Frontal cortex (tissue), 4 donors: ENCODE measurements around the gene ABAT. TPM values are rescaled to one million over a fixed set of nuclear protein-coding genes. Genes with fewer than 3 reads are reported as not detected.
"Not testable (repeated sequence)": the region's sequence is repeated elsewhere in the genome, so short reads cannot be mapped to it uniquely, and the experiment has no call there.

ENCODE experiments used
- DNase-seq, 2 donors: peaks; one replicate each; pipeline ENCODE4 v3.0.0; 2012; ENCODE audit warnings: low spot score in 2 of 2
- FAIRE-seq: peaks from 2 replicates; lab custom pipeline; 2012; peaks lifted over from hg19 to GRCh38; lab: Jason Lieb, UNC
- total RNA-seq: library from RNA; depleted of rRNA; stranded (reverse); fragments of >200 nt; gene quantifications from one replicate; pipeline ENCODE4 v1.2.3, GENCODE V29; 2014
- donor health status: control.
- donor health status: control.
- donor health status: control.

ABAT gene
- total RNA-seq, 1 donor from 2014 or later: 110 TPM

DNA sequence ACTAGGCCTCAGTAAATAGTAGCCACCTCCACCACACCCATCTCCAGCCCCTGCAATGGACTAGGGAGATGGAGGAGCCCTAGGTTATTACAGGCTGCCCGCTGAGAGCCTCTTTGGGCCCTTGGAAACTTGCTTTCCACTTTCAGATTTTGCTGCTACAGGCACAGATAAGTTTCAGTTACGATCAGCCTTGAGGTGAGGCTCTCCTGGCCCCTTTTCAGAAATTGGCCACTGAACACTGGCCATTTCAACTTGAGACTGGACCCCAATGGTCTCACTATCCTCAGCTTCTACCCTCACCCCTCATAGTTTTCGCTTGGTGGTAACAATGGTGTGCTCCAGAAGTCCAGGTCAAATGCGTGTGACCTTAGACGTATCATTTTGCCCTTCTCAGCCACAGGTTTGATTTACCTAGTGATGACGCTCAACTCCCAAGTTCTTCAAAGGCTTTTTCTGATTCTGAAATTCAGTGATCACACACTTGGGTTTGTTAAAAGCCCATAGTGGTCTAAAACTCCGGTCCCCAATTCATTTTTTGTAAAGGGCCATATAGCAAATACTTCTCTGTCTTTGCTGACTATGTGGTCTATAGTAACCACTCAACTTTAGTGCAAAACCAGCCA, 124.2 kb downstream of the ABAT start:
- DNase-seq (no peak), FAIRE-seq (no peak)

DNA sequence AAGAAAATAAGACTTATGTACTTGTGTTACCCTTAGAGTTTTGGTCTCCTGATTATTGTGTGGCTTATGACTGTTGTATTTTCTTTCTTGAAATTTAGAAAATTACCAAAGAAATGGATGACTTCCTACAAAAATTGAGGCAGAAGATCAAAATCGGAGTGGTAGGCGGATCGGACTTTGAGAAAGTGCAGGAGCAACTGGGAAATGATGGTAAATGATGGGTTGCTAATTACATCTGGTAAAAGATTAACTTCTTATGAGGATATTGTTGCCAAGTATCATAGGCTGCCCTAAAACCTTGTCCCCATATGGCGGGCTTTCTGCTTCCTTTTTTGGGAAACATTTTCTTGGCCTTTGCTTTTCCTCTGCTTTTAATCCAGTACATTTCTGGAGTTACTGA, 127.3 kb downstream of the ABAT start:
- FAIRE-seq: no peak
- no peak for DNase-seq

DNA sequence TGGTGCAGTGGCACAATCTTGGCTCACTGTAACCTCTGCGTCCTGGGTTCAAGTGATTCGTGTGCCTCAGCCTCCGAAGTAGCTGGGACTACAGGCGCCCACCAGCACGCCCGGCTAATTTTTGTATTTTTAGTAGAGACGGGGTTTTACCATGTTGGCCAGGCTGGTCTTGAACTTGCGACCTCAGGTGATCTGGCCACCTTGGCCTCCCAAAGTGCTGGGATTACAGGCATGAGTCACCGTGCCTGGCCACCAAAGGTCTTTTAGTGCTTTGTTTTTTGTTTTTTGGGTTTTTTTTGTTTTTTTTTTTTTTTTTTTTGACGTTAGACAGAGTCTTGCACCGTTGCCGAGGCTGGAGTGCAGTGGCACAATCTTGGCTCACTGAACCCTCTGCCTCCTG, 129.3 kb downstream of the ABAT start:
- not testable (repeated sequence) for FAIRE-seq, DNase-seq

DNA sequence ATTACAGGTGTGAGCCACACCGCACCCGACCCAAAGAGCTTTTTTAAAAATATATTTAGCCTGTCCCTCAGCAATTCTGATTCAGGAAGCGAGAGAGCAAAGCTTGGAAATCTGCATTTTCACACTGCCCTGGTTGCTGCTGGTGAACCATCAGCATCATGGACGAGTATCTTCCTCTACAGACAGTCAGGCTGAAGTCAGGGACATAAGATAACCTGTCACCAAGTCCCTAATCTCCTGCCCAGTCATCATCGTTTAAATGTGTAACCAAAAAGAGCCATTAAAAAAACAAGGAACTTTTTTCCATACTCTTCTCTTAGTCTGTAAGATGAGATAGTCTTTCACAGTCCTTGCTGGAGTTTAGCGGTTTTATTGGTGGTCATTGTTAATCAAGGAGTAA, 129.9 kb downstream of the ABAT start:
- FAIRE-seq (no peak), DNase-seq (no peak)

DNA sequence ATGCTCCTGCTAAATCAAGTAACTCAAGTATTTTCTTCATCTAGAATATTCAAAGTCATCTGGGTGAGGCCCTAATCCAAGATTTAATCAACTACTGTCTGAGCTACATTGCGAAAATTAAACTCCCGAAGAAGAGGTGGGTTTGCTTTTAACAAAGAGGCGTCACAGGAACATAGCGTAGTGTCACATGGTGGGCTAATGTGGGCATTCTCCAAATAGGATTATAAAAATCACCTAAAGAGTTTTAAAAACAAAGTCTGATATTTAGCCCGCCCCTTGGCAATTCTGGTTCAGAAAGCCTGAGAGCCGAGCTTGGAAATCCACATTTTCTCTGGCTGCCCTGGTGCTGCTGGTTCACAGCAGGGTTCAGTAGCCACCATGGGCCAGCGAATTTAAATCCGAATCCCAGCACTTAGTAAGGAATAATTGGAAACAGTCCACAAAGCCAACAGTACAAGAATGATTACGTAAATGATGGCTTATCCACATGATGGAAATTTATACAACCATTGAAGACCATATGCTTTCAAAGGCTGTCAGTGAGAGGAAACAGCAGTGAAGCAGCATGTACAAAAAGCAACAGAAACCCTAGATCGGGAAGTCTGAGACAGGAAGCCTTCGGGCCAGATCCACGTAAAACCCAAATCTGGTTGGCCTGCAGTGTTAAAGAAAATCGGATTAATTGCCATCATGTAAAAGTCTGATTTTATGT, 132.0 kb downstream of the ABAT start:
- DNase-seq: no peak
- no peak for FAIRE-seq

DNA sequence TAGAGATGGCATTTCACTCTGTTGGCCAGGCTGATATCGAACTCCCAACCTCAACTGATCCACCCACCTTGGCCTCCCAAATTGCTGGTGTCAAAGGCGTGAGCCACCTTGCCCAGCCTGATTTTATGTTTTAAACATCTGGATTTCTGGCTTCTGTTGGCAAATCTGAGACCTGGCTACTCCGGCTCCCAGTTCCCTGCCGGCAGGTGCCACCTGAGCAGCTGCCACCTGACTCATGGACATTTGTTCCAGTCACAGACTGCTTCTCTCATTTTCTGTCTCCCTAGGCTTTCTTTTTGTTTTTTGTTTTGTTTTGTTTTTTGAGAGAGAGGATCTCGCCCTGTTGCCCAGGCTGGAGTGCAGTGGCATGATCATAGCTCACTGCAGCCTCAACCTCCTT, 132.8 kb downstream of the ABAT start:
- no peak for FAIRE-seq
- DNase-seq: no peak

DNA sequence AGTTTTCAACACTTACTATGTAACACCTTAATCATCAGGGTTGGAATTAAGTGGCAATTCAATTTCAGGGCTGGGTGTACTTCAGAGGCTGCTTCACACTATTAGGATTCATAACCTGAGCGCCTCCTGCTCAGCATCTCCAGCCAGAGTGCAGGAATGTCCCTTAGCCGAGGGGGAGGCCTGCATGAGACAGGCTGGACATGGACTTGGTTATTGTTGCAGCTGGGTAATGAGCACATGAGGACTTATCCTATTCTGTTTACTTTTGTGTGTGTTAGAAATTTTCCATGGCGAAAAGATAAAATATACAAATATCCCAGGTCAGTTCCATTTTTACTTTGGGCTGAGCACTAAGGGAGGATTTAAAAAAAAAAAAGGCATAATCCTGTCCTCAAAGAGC, 133.6 kb downstream of the ABAT start:
- FAIRE-seq: no peak

DNA sequence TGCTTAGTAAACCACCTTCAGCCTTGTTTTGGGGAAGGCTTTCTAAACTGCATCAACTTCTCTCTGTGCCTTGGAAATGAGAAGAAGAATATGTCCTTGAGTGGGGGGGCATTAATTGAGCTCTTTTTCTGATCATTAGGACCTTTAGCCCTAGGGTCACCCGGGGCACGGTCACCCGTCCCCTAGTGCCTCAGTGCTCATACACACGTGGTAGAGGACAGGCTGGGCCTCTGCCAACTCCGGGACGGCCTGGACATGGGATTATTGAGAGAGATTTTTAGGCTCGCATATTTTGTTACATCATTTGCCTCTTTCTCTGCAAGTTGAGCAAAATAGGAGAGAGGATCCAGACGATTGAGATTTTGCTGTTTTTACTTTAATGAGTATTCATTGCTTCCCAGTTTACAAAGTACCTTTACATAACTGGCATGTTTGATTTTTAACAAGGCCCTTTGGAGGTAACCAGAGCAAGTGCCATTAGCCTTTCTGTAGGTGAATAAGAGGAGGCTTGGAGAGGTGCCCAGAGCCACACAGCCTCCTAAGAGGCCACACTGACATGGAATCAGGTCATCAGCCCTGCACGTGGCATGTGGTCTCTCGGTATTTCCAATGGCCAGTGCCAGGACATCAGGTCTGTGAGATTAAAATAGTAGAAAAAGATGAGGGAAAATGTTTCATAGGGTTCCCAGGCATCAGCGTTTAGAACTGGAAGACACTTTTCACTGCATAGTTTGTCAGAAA, 134.4 kb downstream of the ABAT start:
- FAIRE-seq (no peak), DNase-seq (no peak)

More for the DNA sequence above, 133.6 kb downstream of the ABAT start:
- no peak for DNase-seq

DNA sequence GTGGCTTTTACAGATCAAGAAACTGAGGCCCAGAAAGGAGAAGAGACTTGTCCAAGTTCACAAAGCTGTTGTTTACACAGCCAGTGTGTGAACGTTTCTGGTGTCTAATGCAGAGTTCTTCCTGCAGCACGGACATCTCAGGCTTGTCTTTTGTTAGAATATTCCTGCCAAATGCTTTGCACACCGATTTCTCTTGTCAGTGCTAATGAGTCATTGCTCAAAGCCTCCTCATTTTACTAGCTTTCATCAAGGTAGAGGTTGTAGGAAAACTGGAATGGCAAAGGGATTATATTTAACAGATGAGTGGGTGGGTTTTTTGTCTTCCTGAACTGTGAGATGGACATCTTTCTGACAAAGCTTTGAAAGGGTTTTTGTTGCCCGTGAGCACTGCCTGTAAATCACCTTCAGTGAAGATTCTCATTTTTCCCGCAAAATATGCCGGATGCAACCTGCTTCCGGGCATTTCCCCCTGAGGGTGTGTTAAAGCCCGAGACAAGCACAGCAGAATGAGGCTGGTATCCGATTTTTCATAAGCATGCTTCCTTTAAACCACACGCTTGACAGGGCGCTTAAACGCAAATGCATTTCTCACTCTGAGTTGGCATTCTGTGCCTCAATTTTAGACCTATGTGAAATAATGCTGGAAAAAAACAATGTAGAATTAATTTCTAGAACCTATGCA, 137.9 kb downstream of the ABAT start:
- DNase-seq: no peak

DNA sequence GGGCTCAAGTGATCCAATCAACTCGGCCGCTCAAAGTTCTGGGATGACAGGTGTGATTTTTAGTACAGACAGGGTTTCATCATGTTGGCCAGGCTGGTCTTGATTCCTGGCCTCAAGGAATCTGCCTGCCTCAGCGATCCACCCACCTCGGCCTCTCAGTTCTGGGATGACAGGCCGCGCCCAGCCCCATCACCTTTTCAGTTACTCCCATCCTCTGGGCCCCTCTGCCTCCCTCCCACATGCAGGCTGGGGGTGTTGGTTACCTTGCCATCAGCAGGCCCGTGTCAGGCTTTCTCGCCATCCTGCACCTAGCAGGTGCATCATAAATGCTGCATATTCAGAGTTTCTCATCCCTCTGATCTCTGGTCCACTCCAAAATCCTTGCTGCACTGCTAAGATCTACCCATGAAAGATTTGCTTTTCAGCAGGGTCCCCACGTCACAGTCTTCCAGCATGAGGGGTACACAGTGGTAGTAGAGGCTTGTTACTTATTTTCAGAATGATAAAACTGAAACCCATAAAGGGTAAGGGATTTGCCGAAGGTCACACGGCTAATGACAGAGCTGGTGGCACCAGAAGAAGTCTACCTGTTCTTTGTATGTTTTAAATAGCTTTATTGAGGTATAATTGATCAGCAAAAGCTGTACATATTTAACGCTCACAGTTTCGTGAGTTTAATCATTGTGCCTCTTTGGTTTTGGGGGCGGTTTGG, 139.8 kb downstream of the ABAT start:
- DNase-seq (no peak), FAIRE-seq (no peak)

More for the DNA sequence above, 137.9 kb downstream of the ABAT start:
- FAIRE-seq: no peak

DNA sequence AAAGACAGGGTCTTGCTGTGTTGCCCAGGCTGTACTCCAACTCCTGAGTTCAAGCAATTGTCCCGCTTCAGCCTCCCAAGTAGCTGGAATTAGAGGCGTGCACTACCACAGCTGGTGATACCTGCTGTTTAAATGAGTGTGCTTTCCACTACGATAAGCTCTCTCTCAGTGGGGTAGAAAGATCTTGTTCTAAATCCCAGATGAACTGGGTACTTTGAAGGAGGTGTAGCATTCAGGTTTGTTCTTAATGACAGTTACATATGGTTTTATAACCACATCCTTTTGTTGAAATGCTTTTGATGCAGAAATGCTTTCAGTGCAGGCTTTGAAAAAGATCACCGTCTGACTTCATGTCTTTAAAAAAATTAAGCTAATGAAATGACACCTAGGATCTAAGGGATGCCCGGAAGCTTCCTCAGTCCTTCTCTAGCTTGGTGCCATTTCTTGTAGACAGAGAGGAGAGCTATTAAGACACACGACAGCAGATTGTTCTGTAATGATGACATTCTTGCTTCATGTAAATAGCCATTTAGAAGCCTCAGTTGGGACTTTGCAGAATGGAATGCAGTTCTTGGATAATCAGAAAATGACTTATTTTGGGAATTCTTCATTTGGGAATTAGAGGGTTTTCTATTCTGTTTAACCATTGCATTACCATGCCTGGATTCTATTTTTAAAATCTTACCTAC, 142.7 kb downstream of the ABAT start:
- FAIRE-seq (no peak), DNase-seq (no peak)

DNA sequence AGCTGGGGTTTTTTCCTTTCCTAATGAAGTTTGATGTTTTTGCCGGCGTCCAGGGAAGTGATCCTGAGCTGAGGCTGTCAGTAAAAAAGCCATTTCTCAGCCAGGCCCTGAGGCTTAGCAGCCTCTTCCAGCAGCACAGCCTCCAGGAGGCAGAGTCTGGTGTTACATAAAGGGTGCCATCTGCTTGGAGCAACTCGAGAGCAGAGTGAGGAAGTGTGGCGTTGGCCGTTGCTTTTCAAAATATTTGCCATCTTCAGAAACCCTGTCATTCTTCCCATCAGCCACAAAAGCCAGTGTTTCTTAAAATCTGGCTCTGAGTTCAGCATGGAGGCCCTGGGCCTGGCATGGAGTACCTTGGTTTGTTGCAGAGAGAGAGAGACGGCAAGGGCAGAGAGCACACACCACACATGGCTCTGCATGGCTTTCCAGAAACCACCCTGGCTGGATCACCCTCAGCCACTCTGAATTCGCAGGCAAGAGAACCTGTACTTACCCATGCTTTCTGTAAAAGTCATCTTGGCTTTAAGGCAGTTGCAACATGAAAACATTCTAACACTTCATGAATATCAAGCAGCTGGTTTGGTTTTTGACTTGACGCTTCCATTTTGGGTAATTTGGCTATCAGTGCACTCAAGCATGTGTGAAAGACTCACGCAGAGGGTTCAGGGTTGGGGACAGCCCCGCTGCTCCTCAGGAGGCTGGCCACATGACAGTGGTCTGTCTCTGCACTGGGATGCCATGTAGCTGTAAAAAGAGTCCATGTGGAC, 144.3 kb downstream of the ABAT start:
- DNase-seq (no peak), FAIRE-seq (no peak)

DNA sequence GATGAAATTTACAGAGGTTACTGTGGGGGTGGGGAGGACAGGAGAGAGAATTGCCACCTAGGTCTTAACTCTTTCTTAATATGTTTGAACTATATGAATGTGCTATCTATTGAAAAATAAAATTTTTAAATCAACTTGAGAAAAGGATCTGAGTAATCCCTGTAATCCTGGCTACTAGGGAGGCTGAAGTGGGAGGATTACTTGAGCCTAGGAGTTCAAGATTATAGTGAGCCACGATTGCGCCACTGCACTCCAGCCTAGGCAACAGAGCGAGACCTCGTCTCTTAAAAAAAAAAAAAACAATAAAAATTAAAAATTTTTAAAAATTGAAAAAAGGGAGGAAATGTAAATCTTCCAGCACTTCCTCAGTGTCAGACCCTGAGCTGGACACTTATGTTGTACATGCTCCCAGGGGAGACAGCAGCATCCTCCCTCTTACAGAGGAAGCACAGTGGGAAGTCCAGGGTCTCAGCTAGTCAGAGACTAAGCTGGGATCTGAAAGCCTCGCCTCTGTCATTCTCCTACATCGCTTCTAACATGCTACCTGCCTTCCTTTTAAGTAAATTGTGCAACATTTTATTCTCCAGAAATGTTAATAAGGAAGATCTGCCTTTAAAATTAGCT, 145.1 kb downstream of the ABAT start:
- no peak for FAIRE-seq
- no peak for DNase-seq

DNA sequence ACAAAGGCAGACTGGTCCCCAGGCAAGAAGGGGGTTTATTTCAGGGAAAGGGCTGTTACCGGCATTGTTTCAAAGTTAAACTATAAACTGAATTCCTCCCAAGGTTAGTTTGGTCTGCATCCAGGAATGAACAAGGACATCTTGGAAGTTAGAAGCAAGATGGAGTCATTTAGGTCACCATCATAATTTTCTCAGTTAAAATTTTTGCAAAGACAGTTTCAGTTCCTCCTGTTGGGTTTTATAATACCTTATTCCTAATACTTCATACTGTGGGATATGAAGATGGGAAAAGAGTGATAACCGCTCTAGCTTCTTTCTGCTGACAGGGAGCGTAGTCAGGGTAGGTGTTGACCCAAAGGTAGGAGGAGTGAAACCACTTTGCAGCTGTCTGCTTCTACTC, 148.0 kb downstream of the ABAT start:
- FAIRE-seq (no peak), DNase-seq (no peak)

DNA sequence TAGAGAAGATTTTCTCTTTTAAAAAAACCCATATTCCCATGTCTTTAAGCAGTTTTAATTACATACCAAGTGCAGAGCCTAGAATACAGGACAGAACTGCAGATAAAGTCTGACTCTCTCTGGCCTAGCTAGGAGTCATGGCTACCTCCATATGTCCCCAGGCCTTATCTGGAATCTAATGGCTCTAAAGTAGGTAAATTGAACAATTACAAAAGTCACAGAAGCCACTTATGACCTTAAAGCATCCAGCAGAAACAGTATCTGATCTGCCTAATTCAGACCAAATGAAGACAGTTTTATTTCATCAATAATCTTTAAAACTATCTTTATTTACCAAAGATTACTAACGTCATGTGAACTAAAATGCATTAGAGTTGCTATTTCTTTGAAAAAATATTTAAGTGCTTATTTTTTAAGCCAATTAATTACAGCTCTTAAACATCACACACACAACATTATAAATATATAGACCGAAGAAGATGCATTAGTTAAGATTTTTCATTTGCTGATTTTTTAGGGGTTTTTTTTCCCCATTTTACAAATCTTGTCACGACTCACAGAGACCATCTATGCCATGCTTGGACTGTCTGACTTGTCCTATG, 152.0 kb downstream of the ABAT start:
- FAIRE-seq (no peak), DNase-seq (no peak)

DNA sequence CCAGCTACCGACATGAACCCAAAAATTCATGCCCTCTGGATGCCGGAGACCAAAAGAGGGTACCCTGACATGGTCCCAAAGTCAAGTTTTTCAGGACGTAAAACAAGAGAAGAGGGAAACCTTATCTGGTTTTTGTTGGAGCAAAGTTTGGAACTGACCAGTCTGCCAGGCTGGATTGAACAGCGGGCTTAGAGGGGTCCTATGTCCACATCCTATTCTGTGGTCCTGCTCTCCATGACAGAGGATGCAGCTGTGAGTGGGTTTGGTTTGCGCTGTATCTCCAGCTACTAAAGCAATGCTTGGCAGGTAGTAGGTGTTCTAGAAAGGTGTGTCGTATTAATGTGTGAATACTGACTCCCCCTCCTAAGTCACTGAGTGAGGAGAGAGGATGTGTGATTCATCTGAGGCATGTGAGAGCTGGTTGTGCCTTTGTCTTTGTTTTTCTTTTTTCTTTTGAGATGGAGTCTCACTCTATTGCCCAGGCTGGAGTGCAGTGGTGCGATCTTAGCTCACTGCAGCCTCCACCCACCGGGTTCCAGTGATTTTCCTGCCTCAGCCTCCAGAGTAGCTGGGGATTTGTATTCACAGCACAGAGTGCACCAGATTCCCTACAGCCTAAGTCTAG, 154.2 kb downstream of the ABAT start:
- DNase-seq (no peak), FAIRE-seq (no peak)

DNA sequence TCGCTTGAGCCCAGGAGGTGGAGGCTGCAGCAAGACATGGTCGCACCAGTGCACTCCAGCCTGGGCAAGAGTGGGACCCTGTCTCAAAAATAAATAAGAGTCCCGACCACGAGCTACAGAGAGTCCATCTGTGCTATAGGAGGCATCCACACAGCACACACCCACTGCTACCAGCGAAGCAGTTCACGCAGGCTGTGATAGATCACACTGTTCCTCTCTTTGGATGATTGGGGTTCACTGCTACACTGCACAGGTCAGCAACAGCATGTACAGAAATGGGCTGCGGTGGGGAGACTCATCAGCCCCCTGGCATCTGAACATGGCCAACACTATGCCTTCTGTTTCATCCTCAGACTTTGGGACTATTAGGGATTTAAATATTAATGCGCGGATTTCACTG, 157.0 kb downstream of the ABAT start:
- DNase-seq (no peak), FAIRE-seq (no peak)
